T-cell (primary cell): Measurements from ENCODE around the gene PLCL1. TPM values are rescaled to one million over a fixed set of nuclear protein-coding genes. Genes with fewer than 3 reads are reported as not detected.

ENCODE experiments used
- ATAC-seq, 4 experiments: fragments of 200-7000 bp in 3 of 4; fragments of 150-1000 bp in 1 of 4; cut with Tn5 transposase; replicated peaks in 1 of 4; 1 replicate in 3 of 4; 2 replicates in 1 of 4; pipeline ENCODE4 v1.10.0; 2021; ENCODE audit warnings: moderate library complexity in 3 of 4, mild to moderate bottlenecking in 2 of 4, moderate number of reproducible peaks in 1 of 4
- CTCF ChIA-PET, 2 donors: fragments of 300-600 bp; sonication (Branson Sonifier 250); formaldehyde crosslinking; loops; one replicate each; lab custom pipeline; 2022; ENCODE audit warnings: antibody characterized with exemption in 2 of 2; lab: Charles Lee
- POLR2A ChIA-PET, 2 donors: fragments of 300-600 bp; sonication (Branson Sonifier 250); formaldehyde crosslinking; loops; one replicate each; lab custom pipeline; 2022; ENCODE audit warnings: antibody characterized with exemption in 2 of 2; lab: Charles Lee
- DNase-seq, 35 experiments: peaks; one replicate each; pipeline versions ENCODE4 v3.0.0 to v3.0.0-alpha.2; 2013 to 2023
- H3K27ac ChIP-seq: one replicate; pipeline ENCODE4 v1.5.1; 2013; ENCODE audit warnings: low read length
- H3K27me3 ChIP-seq, 2 experiments: replicated peaks in 1 of 2; 1 replicate in 1 of 2; 2 replicates in 1 of 2; pipeline versions ENCODE4 v1.6.1 to v1.7.0; 2013; ENCODE audit warnings: low read length in 1 of 2, mixed read lengths in 1 of 2; ENCODE audit not compliant: control insufficient read depth in 2 of 2, insufficient read depth in 2 of 2; ENCODE audit errors: extremely low read depth in 1 of 2
- H3K36me3 ChIP-seq, 2 donors: 1 replicate in 1 of 2; 2 replicates in 1 of 2; pipeline versions ENCODE4 v1.6.1 to v1.7.0; 2013; ENCODE audit warnings: low read length in 1 of 2; ENCODE audit not compliant: control insufficient read depth in 2 of 2, insufficient read depth in 1 of 2; ENCODE audit errors: extremely low read depth in 1 of 2
- H3K4me1 ChIP-seq, 2 experiments: 1 replicate in 1 of 2; 2 replicates in 1 of 2; pipeline versions ENCODE4 v1.6.1 to v1.7.0; 2013; ENCODE audit warnings: low read length in 2 of 2, mixed read lengths in 1 of 2; ENCODE audit not compliant: insufficient read depth in 2 of 2, control insufficient read depth in 1 of 2; ENCODE audit errors: extremely low read depth in 1 of 2
- H3K4me3 ChIP-seq, 2 donors: 1 replicate in 1 of 2; 2 replicates in 1 of 2; pipeline versions ENCODE4 v1.5.1 to v1.7.0; 2013; ENCODE audit warnings: mild to moderate bottlenecking in 2 of 2, low read length in 1 of 2, moderate library complexity in 1 of 2; ENCODE audit not compliant: control insufficient read depth in 1 of 2; ENCODE audit errors: extremely low read depth in 1 of 2
- H3K9me3 ChIP-seq: 2 replicates; pipeline ENCODE4 v1.7.0; 2013
- H3K27ac Mint-ChIP-seq, 2 donors: one replicate each; pipeline ENCODE4 v1.8.0; 2020 to 2021; ENCODE audit warnings: mild to moderate bottlenecking in 2 of 2, mixed read lengths in 2 of 2
- H3K27me3 Mint-ChIP-seq, 2 donors: one replicate each; pipeline ENCODE4 v1.8.0; 2021 to 2022; ENCODE audit warnings: mixed read lengths in 2 of 2
- H3K36me3 Mint-ChIP-seq: one replicate; pipeline ENCODE4 v1.8.0; 2021; ENCODE audit warnings: mixed read lengths
- H3K4me1 Mint-ChIP-seq, 3 donors: one replicate each; pipeline ENCODE4 v1.8.0; 2020 to 2022; ENCODE audit warnings: mixed read lengths in 3 of 3, mild to moderate bottlenecking in 1 of 3
- H3K4me3 Mint-ChIP-seq, 3 donors: one replicate each; pipeline ENCODE4 v1.8.0; 2020 to 2022; ENCODE audit warnings: mild to moderate bottlenecking in 3 of 3, mixed read lengths in 3 of 3, moderate library complexity in 3 of 3
- H3K9me3 Mint-ChIP-seq, 3 donors: one replicate each; pipeline ENCODE4 v1.8.0; 2020 to 2022; ENCODE audit warnings: mixed read lengths in 3 of 3
- WGBS: methylation state at CpG from one replicate; pipeline ENCODE4 v1.1.5; 2013; ENCODE audit warnings: missing lambda C conversion rate; ENCODE audit not compliant: insufficient coverage; 5-methylcytosine and 5-hydroxymethylcytosine counted together
- total RNA-seq, 35 experiments: library from RNA in 6 of 35; stranded (reverse) in 6 of 35; fragments of 120-200 nt in 1 of 35; gene quantifications; one replicate each; pipeline versions ENCODE4 v1.2.1 to v1.2.4 and lab custom pipeline; 2013 to 2026

The PLCL1 gene
- total RNA-seq, 5 donors from 2014 or later (not counting 1 experiment from before 2014, with no cell fraction given), result 15.3 to 24.7 (median 20.3) TPM

GRCh38 chr2:197913084-197913483 lies 108.7 kb downstream of the PLCL1 start:
- Histone ChIP-seq H3K4me3 (no peak overlapping the region), H3K27ac (no peak overlapping the region), H3K27me3 (no peaks in the 10 kb centered on the region), H3K9me3 (no peaks in the 10 kb centered on the region), H3K36me3 (no peaks in the 10 kb centered on the region), H3K4me1 (peaks cover 2 to 3% of the 10 kb centered on the region in 2 experiments)
- no peaks in the 10 kb centered on the region for H3K9me3 Mint-ChIP-seq
- no peaks in the 10 kb centered on the region for H3K27me3 Mint-ChIP-seq
- ATAC-seq, result no peak
- POLR2A ChIA-PET, result interaction anchor here in 1 of 2 donors (0.7 kb wide), 1 partner anchor 43 kb away, joined by 3 read pairs; no protein-coding TSS in a partner anchor
- DNase-seq, result no peak
- H3K4me1 Mint-ChIP-seq, result peaks cover 35 to 54% (median 40%) of the 10 kb centered on the region in 3 donors
- WGBS, result no CpG with 5 or more reads among the region's 3 CpGs
- peaks cover 18% of the 10 kb centered on the region for H3K36me3 Mint-ChIP-seq
- H3K4me3 Mint-ChIP-seq, result no peak overlapping the region
- no peak overlapping the region for H3K27ac Mint-ChIP-seq
- CTCF ChIA-PET, result interaction anchor here in 1 of 2 donors (0.6 kb wide), 1 partner anchor 203 kb away, joined by 3 read pairs; no protein-coding TSS in a partner anchor

- Mint-ChIP-seq H3K4me1 (peaks cover 29 to 50% (median 32%) of the 10 kb centered on the region in 3 donors), H3K4me3 (no peak overlapping the region)
- no peak for ATAC-seq
These were observed 110.4 kb downstream of the PLCL1 start for GRCh38 chr2:197914778-197915177.

GRCh38 chr2:197915548-197916265 lies 111.3 kb downstream of the PLCL1 start:
- H3K36me3 ChIP-seq, result no peaks in the 10 kb centered on the region
- ChIA-PET CTCF (interaction anchor here (0.6 to 0.7 kb wide), 2 partner anchors 29 to 123 kb away, joined by 3 to 11 read pairs; no protein-coding TSS in a partner anchor), POLR2A (no interaction called here)
- no peaks in the 10 kb centered on the region for H3K27me3 ChIP-seq
- H3K4me1 Mint-ChIP-seq, result peaks cover 29 to 47% (median 29%) of the 10 kb centered on the region in 3 donors
- H3K27ac Mint-ChIP-seq, result no peak overlapping the region
- H3K4me3 ChIP-seq, result no peak overlapping the region
- H3K36me3 Mint-ChIP-seq, result peaks cover 12% of the 10 kb centered on the region
- H3K4me1 ChIP-seq, result peaks cover 0 to 2% of the 10 kb centered on the region in 2 experiments
- DNase-seq (no peak), ATAC-seq (no peak)
- H3K27me3 Mint-ChIP-seq, result no peaks in the 10 kb centered on the region
- no peak overlapping the region for H3K27ac ChIP-seq
- H3K9me3 Mint-ChIP-seq, result peaks cover 0 to 4% (median 0%) of the 10 kb centered on the region in 3 donors
- H3K9me3 ChIP-seq, result no peaks in the 10 kb centered on the region
- WGBS, result no CpG with 5 or more reads among the region's 3 CpGs
- no peak overlapping the region for H3K4me3 Mint-ChIP-seq

More at GRCh38 chr2:197914778-197915177, 110.4 kb downstream of the PLCL1 start:
- no peaks in the 10 kb centered on the region for H3K9me3 ChIP-seq
- no peaks in the 10 kb centered on the region for H3K36me3 ChIP-seq
- H3K4me1 ChIP-seq, result peaks cover 0 to 2% of the 10 kb centered on the region in 2 experiments
- H3K27ac ChIP-seq, result no peak overlapping the region
- no peak overlapping the region for H3K27ac Mint-ChIP-seq
- WGBS, result 67% methylated on average over 1 of the region's 2 CpGs
- ChIA-PET POLR2A (no interaction called here), CTCF (interaction anchor here (0.6 to 0.7 kb wide), 2 partner anchors 28 to 124 kb away, joined by 3 to 11 read pairs; no protein-coding TSS in a partner anchor)
- no peaks in the 10 kb centered on the region for H3K27me3 Mint-ChIP-seq
- no peak for DNase-seq
- no peaks in the 10 kb centered on the region for H3K27me3 ChIP-seq
- no peak overlapping the region for H3K4me3 ChIP-seq
- peaks cover 10% of the 10 kb centered on the region for H3K36me3 Mint-ChIP-seq
- H3K9me3 Mint-ChIP-seq, result peaks cover 0 to 4% (median 0%) of the 10 kb centered on the region in 3 donors

GRCh38 chr2:197919487-197919886 lies 115.1 kb downstream of the PLCL1 start:
- Mint-ChIP-seq H3K4me3 (no peak overlapping the region), H3K9me3 (peaks cover 0 to 4% (median 0%) of the 10 kb centered on the region in 3 donors), H3K27me3 (no peaks in the 10 kb centered on the region), H3K27ac (no peak overlapping the region), H3K4me1 (peaks cover 29 to 48% (median 33%) of the 10 kb centered on the region in 3 donors), H3K36me3 (peaks cover 10% of the 10 kb centered on the region)
- Histone ChIP-seq H3K27ac (no peak overlapping the region), H3K4me3 (no peak overlapping the region), H3K36me3 (no peaks in the 10 kb centered on the region), H3K27me3 (no peaks in the 10 kb centered on the region), H3K4me1 (peaks cover 0 to 2% of the 10 kb centered on the region in 2 experiments), H3K9me3 (no peaks in the 10 kb centered on the region)
- ChIA-PET CTCF (no interaction called here), POLR2A (interaction anchor here in 1 of 2 donors (0.7 kb wide), 1 partner anchor 9 kb away, joined by 3 read pairs; no protein-coding TSS in a partner anchor)
- ATAC-seq, result no peak
- DNase-seq, result no peak

GRCh38 chr2:197920088-197920487 lies 115.7 kb downstream of the PLCL1 start:
- H3K4me1 Mint-ChIP-seq, result peaks cover 23 to 46% (median 27%) of the 10 kb centered on the region in 3 donors
- H3K27ac Mint-ChIP-seq, result no peak overlapping the region
- no peaks in the 10 kb centered on the region for H3K27me3 Mint-ChIP-seq
- H3K36me3 Mint-ChIP-seq, result peaks cover 10% of the 10 kb centered on the region
- H3K4me3 ChIP-seq, result no peak overlapping the region
- H3K36me3 ChIP-seq, result no peaks in the 10 kb centered on the region
- no peak overlapping the region for H3K27ac ChIP-seq
- ChIA-PET POLR2A (no interaction called here), CTCF (no interaction called here)
- DNase-seq, result no peak
- H3K27me3 ChIP-seq, result no peaks in the 10 kb centered on the region
- H3K4me3 Mint-ChIP-seq, result no peak overlapping the region
- H3K9me3 Mint-ChIP-seq, result peaks cover 0 to 4% (median 0%) of the 10 kb centered on the region in 3 donors
- ATAC-seq, result no peak
- peaks cover 0 to 2% of the 10 kb centered on the region in 2 experiments for H3K4me1 ChIP-seq
- H3K9me3 ChIP-seq, result no peaks in the 10 kb centered on the region
- no CpG with 5 or more reads among the region's 1 CpG for WGBS

- Mint-ChIP-seq H3K27me3 (no peaks in the 10 kb centered on the region), H3K4me1 (peaks cover 17 to 45% (median 26%) of the 10 kb centered on the region in 3 donors), H3K36me3 (peaks cover 10% of the 10 kb centered on the region), H3K9me3 (peaks cover 0 to 4% (median 0%) of the 10 kb centered on the region in 3 donors), H3K4me3 (no peak overlapping the region), H3K27ac (no peak overlapping the region)
- ChIA-PET POLR2A (no interaction called here), CTCF (no interaction called here)
- Histone ChIP-seq H3K36me3 (no peaks in the 10 kb centered on the region), H3K4me3 (no peak overlapping the region), H3K27ac (no peak overlapping the region), H3K4me1 (peaks cover 0 to under 1% of the 10 kb centered on the region in 2 experiments), H3K9me3 (no peaks in the 10 kb centered on the region), H3K27me3 (no peaks in the 10 kb centered on the region)
- ATAC-seq (no peak), DNase-seq (no peak)
- WGBS, result 100% methylated on average over 1 of the region's 5 CpGs
These were observed 116.3 kb downstream of the PLCL1 start for GRCh38 chr2:197920592-197921201.
